Dendritic cell treated with granulocyte-macrophage colony-stimulating factor and Interleukin-4, amounts not matched to agents 40 ng/mL and 50 ng/mL, for 4 days (primary cell): Measurements from ENCODE around the gene NIPSNAP2.
A peak's percentile ranks its signal among the peaks of the same experiment; 100 is the strongest.
"Not testable (repeated sequence)": the region's sequence is repeated elsewhere in the genome, so short reads cannot be mapped to it uniquely, and the experiment has no call there.

Source experiments
- H3K27ac Mint-ChIP-seq: one replicate; pipeline ENCODE4 v1.8.0; 2022; ENCODE audit warnings: mild to moderate bottlenecking, mixed read lengths
- H3K27me3 Mint-ChIP-seq: one replicate; pipeline ENCODE4 v1.8.0; 2022; ENCODE audit warnings: mild to moderate bottlenecking, mixed read lengths
- H3K36me3 Mint-ChIP-seq: one replicate; pipeline ENCODE4 v1.8.0; 2022; ENCODE audit warnings: low read depth, mixed read lengths
- H3K4me1 Mint-ChIP-seq: one replicate; pipeline ENCODE4 v1.8.0; 2022; ENCODE audit warnings: low read depth, mixed read lengths
- H3K4me3 Mint-ChIP-seq: one replicate; pipeline ENCODE4 v1.8.0; 2022; ENCODE audit warnings: mild to moderate bottlenecking, moderate library complexity, mixed read lengths
- H3K9me3 Mint-ChIP-seq: one replicate; pipeline ENCODE4 v1.8.0; 2022; ENCODE audit warnings: mixed read lengths
- intact Hi-C: fragments of 100-400 bp; cut with micrococcal nuclease; formaldehyde crosslinking; loops from one replicate; pipeline ENCODE4 v1.15.0; 2022

NIPSNAP2 gene

DNA sequence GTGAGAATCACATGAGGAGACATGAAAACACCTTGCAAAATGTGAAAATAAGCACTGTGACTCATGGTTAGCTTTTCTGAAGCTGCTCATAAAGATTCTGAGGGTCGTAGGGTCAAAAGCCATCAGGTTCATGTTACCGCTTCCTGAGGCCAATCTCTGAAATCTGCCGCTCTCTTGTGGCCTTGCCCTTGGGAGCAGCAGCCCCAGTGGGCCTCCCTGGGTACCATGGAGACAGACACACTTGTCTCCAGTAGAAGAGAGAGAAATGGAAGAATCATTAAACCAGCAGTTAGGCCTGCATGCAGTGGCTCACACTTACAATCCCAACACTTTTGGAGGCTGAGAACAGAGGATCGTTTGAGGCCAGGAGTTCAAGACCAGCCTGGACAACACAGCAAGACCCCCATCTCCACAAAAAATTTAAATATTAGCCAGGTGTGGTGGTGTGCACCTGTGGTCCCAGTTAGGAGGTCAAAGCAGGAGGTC, 42.8 kb downstream of the NIPSNAP2 start:
- intact Hi-C loops = no loop called here
- Mint-ChIP-seq H3K36me3 (peaks cover 22% of the 10 kb centered on the region), H3K4me3 (no peak overlapping the region), H3K4me1 (peaks cover 7% of the 10 kb centered on the region), H3K27ac (no peak overlapping the region), H3K9me3 (no peaks in the 10 kb centered on the region), H3K27me3 (no peaks in the 10 kb centered on the region)

DNA sequence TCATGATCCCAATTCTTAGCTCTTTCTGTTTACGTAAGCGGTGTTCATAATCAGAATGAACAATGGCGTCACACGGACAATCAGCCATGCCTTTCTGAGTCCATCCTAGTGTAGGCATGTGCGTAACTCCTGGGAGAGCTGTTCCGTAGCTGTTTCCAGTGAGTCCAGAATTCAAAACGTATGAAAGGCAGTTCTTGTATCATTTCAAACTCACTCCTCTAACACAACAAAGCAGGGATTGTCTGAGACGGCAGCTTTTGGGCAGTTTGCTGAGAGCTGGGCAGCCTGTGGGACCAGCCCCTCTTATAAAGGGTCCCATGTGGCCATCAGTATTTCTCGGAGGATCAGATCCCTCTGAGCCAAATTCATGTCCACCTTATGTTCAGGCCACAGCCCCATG, 43.5 kb downstream of the NIPSNAP2 start:
- intact Hi-C loops = no loop called here
- no peaks in the 10 kb centered on the region for H3K9me3 Mint-ChIP-seq
- H3K4me3 Mint-ChIP-seq = no peak overlapping the region
- peaks cover 21% of the 10 kb centered on the region for H3K36me3 Mint-ChIP-seq
- no peaks in the 10 kb centered on the region for H3K27me3 Mint-ChIP-seq
- H3K4me1 Mint-ChIP-seq = peaks cover 7% of the 10 kb centered on the region
- H3K27ac Mint-ChIP-seq = no peak overlapping the region

DNA sequence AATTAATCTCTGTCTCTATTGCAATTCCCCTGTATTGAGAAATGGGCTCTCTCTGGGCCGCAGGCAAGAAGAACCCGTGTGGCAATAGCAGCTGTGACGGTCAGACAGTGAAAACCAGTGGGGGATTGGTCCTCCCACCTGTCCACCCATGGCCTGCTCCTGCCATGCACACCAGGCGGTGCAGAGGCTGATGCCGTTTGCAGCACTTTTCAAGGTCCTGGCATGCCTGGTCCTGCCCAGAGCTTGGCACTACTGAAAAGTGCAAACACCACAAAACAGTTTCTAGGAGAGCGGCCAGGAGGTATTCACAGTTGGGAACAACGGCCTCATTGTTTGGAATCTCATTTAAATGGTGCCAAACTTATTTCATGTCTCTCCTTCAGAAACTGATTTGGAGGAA, 45.3 kb downstream of the NIPSNAP2 start:
- Mint-ChIP-seq H3K27ac (no peak overlapping the region), H3K36me3 (peaks cover 38% of the 10 kb centered on the region), H3K4me3 (no peak overlapping the region), H3K27me3 (no peaks in the 10 kb centered on the region), H3K9me3 (no peaks in the 10 kb centered on the region), H3K4me1 (peaks cover 2% of the 10 kb centered on the region)
- intact Hi-C loops = no loop called here

DNA sequence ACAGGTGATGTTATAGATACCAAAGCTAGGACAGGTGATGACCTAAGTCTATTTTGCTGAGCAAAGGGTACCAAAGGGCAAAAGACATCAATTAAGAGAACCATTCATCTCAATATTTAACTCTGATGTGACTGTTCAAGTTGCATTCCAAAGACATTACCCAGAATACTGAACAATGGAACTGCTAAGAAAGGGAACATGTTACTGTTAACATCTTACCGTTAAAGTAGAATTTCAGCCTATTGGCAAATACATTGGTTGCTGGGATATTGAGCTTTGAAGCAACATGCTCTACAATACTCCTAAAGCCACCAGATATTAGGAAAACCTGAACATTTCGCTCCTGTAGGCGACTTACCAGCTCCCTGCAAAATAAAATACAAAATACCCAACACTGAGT, 52.6 kb downstream of the NIPSNAP2 start:
- intact Hi-C loops, H3K27ac Mint-ChIP-seq, H3K27me3 Mint-ChIP-seq, H3K9me3 Mint-ChIP-seq, H3K4me1 Mint-ChIP-seq, H3K4me3 Mint-ChIP-seq: not testable (repeated sequence)
- H3K36me3 Mint-ChIP-seq = peaks cover 52% of the 10 kb centered on the region

DNA sequence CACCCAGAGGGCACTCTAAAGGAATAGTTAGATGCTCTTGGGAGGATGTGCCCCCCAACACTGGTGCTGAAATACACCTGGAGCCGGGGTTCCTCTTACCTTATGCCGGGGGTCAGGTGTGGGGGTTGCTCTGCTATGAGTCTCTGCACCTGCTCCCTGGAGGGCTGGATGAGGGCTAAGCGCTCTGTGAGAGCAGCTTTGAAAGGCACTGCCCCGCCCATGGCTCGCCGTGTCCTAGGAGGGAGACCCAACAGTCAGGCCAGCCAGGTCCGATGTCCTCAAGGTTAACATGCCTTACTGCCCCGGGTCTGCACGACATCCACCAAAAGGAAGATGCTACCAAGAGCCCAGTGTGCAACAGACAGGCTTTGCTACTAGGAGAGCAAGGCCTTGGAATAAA, 55.1 kb downstream of the NIPSNAP2 start:
- Mint-ChIP-seq H3K27ac (no peak overlapping the region), H3K27me3 (no peaks in the 10 kb centered on the region), H3K36me3 (peaks cover 42% of the 10 kb centered on the region), H3K4me1 (no peaks in the 10 kb centered on the region), H3K4me3 (no peak overlapping the region), H3K9me3 (no peaks in the 10 kb centered on the region)
- intact Hi-C loops = no loop called here

DNA sequence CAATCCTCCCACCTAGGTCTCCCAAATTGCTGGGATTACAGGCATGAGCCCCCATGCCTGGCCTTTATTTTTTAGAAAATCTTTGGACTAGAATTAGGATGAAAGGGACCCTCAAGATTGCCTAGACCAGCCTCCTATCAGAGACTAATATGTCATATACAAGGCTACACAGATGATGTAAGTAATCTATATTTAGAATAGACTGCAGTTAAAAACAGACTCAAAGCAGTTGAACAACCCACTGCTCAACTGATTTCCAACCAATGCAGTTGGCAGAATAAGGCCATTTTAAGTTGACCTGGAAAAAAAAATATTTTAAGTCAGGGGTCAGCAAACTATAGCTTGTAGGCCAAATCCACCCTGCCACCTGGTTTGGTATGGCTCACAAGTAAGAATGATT, 59.1 kb downstream of the NIPSNAP2 start:
- Mint-ChIP-seq H3K4me1 (no peaks in the 10 kb centered on the region), H3K4me3 (no peak overlapping the region), H3K27ac (no peak overlapping the region), H3K36me3 (peaks cover 61% of the 10 kb centered on the region), H3K27me3 (no peaks in the 10 kb centered on the region), H3K9me3 (no peaks in the 10 kb centered on the region)
- intact Hi-C loops = no loop called here

DNA sequence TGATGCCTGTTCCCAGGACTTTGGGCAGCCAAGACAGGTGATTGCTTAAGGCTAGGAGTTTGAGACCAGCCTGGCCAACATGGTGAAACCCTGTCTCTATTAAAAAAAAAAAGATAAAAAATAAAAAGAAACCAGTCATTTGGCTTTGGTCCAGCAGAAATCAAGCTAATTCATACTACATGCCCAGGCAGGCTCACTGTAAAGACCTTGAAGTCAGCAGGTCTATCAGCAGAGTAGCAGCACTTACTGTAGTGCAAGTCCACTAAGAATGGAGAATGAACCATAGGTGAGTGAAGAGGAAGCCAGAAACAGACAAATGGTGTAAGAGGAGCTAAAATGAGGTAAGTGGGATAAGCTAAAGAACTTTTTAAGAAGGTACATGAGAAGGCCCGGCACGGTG, 62.2 kb downstream of the NIPSNAP2 start:
- Mint-ChIP-seq H3K27ac (no peak overlapping the region), H3K36me3 (peaks cover 66% of the 10 kb centered on the region), H3K4me3 (no peak overlapping the region), H3K4me1 (no peaks in the 10 kb centered on the region), H3K9me3 (no peaks in the 10 kb centered on the region), H3K27me3 (no peaks in the 10 kb centered on the region)
- intact Hi-C loops = no loop called here

DNA sequence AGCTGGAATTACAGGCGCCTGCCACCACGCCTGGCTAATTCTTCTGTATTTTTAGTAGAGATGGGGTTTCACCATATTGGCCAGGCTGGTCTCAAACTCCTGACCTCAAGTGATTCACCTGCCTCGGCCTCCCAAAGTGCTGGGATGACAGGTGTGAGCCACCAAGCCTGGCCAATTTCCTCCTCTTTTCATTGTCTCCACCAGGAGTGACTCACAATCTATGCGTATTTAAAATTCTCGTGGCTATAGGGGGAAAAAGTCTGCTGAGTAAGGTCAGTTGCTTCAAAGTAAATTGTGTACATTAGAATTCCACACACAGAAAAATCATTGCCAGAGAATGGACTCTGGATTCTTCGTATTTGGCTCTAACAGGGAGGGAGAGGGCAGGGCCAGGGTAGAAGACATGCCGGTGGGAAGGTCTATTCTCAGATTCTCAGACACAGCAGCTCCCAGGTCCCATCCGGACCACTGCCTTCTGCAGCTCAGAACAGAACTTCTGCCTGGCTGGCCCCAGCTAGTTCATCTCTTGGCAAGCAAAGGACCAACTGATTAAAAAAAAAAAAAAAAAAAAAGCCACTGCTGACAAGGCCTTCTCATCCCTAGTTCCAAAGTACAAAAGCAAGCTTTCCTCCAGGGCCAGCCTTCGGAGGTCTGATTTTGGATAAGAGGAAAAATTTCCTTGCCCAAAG, 64.7 kb downstream of the NIPSNAP2 start:
- Mint-ChIP-seq H3K27me3 (no peaks in the 10 kb centered on the region), H3K4me1 (peaks cover 12% of the 10 kb centered on the region), H3K27ac (no peak overlapping the region), H3K36me3 (peaks cover 62% of the 10 kb centered on the region), H3K4me3 (no peak overlapping the region), H3K9me3 (no peaks in the 10 kb centered on the region)
- intact Hi-C loops = no loop called here

DNA sequence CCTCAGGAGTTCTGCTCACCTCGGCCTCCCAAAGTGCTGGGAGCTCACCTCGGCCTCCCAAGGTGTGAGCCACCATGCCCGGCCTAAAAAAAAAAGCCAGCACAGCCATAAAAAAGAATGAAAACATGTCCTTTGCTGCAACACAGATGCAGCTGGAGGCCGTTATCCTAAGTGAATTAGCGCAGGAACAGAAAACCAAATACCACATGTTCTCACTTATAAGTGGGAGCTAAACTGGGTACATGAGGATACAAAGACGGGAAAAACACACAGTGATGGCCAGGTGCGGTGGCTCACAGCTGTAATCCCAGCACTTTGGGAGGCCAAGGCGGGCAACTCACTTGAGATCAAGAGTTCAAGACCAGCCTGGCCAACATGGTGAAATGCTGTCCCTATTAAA, 66.0 kb downstream of the NIPSNAP2 start:
- Mint-ChIP-seq H3K27me3 (no peaks in the 10 kb centered on the region), H3K36me3 (peaks cover 60% of the 10 kb centered on the region), H3K27ac (no peak overlapping the region), H3K4me3 (no peak overlapping the region), H3K9me3 (no peaks in the 10 kb centered on the region), H3K4me1 (peaks cover 12% of the 10 kb centered on the region)
- intact Hi-C loops = no loop called here

DNA sequence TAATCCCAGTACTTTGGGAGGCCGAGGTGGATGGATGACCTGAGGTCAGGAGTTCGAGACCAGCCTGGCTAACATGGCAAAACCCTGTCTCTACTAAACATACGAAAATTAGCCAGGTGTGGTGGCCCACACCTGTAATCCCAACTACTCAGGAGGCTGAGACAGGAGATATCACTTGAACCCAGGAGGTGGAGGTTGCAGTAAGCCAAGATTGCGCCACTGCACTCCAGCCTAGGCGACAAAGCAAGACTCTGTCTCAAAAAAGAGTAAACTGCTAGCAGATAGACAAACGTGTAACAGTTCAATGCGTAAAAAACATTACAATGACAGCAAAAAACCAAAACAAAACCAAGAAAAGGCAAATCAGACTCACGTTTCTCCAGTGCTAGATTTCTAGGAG, 67.2 kb downstream of the NIPSNAP2 start:
- H3K4me3 Mint-ChIP-seq, H3K27me3 Mint-ChIP-seq, intact Hi-C loops, H3K9me3 Mint-ChIP-seq: not testable (repeated sequence)
- Mint-ChIP-seq H3K4me1 (peaks cover 12% of the 10 kb centered on the region), H3K27ac (peak overlapping the region; percentile 31), H3K36me3 (peaks cover 51% of the 10 kb centered on the region)

DNA sequence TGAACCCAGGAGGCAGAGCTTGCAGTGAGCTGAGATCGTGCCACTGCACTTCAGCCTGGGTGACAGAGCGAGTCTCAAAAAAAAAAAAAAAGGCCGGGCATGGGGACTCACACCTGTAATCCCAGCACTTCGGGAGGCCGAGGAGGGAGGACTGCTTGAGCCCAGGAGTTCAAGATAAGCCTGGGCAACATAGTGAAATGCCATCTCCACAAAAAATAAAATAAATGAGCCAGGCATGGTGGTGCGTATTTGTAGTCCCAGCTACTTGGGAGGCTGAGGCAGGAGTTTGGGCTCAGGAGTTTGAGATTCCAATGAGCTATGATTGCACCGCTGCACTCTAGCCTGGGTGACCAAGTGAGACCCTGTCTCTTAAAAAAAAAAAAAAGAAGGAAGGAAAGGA, 68.2 kb downstream of the NIPSNAP2 start:
- Mint-ChIP-seq H3K4me1 (peaks cover 12% of the 10 kb centered on the region), H3K36me3 (peaks cover 41% of the 10 kb centered on the region)
- H3K9me3 Mint-ChIP-seq, H3K27me3 Mint-ChIP-seq, intact Hi-C loops, H3K27ac Mint-ChIP-seq, H3K4me3 Mint-ChIP-seq: not testable (repeated sequence)

DNA sequence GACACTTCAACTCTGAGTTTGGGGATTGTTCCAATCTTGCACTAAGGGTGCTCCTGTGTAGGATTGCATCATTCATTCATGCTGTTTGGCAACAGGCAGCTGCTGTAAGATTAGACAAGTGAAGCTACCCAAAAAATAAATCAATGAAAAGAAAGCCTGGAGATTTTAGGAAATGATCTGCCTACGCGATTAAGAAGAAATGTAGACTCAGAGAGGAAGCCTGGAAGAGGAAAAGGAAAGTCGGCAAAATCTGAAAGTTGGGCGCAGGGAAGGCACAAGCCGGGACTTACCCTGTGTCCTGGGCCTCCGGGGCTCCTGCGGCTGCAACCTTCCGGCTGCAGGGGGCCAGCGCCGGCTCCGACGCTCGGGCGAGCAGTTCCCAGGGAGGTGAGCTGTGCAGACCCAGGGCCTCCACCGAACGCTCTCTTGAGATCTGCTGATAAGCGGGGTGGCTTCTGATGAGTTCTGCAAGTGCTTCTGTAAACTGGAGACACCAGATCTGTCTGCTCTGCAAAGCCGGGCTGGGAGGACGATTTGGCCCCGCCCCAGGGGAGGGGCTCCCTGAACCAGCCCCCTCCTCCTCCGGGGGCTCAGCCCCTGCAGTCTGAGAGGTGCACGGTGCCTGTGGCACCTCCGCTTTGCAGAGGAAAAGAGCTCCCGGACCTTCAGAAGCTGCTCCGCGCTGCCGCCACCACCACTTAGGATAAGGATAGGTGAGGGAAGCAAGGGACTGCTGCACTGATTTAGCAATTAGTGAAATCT, 69.5 kb downstream of the NIPSNAP2 start:
- intact Hi-C loops = no loop called here

DNA sequence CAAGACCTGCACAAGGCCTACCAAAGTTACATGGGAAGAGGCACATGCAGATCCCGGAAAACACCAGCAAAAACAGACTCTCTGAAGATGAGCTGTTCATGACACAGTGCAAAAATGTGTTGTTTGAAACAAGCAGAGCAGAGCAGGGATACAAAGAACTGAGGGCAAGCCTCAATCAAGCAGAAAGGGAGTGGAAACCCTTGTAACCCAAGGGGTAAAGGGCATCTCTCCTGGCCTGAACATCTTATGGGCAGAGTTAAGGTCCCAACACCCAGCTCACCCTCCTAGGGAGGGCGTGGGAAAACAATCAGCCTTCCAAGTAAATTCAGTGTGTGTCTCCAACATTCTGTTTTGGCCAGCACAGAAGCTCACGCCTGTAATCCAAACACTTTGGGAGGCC, 76.3 kb downstream of the NIPSNAP2 start:
- Mint-ChIP-seq H3K27ac (no peak overlapping the region), H3K9me3 (no peaks in the 10 kb centered on the region), H3K36me3 (peaks cover 20% of the 10 kb centered on the region), H3K4me1 (no peaks in the 10 kb centered on the region), H3K4me3 (no peak overlapping the region), H3K27me3 (no peaks in the 10 kb centered on the region)
- intact Hi-C loops = no loop called here

More for the DNA sequence above, 69.5 kb downstream of the NIPSNAP2 start:
- Mint-ChIP-seq H3K27me3 (no peaks in the 10 kb centered on the region), H3K4me3 (peak overlapping the region; percentile 90), H3K27ac (peak overlapping the region; percentile 78), H3K9me3 (no peaks in the 10 kb centered on the region), H3K4me1 (peaks cover 12% of the 10 kb centered on the region), H3K36me3 (peaks cover 39% of the 10 kb centered on the region)

DNA sequence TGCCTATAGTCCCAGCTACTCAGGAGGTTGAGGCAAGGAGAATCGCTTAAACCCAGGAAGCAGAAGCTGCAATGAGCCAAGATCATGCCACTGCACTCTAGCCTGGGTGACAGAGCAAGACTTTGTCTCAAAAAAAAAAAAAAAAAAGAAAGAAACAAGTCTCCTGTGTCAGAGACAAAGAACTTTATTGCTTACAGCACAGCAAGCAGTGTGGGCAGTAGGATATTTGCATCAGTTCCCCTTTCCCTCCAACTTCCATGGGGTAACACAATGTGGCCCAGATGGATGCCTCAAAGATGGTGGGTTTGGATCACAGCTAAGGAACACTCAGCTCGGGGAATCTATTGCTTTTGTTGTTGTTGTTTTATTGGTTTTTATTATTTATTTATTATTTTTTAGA, 81.4 kb downstream of the NIPSNAP2 start:
- H3K27me3 Mint-ChIP-seq, intact Hi-C loops, H3K9me3 Mint-ChIP-seq, H3K27ac Mint-ChIP-seq, H3K4me1 Mint-ChIP-seq, H3K4me3 Mint-ChIP-seq: not testable (repeated sequence)
- H3K36me3 Mint-ChIP-seq = peaks cover 20% of the 10 kb centered on the region
